ENCODE results near the gene CAMKMT.
A peak's percentile ranks its signal among the peaks of the same experiment; 100 is the strongest.

CAMKMT gene

GRCh38 chr2:44705876-44706480, 344.2 kb downstream of the CAMKMT start:
- TF ChIP-seq, protein P1, sequence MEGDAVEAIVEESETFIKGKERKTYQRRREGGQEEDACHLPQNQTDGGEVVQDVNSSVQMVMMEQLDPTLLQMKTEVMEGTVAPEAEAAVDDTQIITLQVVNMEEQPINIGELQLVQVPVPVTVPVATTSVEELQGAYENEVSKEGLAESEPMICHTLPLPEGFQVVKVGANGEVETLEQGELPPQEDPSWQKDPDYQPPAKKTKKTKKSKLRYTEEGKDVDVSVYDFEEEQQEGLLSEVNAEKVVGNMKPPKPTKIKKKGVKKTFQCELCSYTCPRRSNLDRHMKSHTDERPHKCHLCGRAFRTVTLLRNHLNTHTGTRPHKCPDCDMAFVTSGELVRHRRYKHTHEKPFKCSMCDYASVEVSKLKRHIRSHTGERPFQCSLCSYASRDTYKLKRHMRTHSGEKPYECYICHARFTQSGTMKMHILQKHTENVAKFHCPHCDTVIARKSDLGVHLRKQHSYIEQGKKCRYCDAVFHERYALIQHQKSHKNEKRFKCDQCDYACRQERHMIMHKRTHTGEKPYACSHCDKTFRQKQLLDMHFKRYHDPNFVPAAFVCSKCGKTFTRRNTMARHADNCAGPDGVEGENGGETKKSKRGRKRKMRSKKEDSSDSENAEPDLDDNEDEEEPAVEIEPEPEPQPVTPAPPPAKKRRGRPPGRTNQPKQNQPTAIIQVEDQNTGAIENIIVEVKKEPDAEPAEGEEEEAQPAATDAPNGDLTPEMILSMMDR (IDR thresholded peaks at IDR 0.05; ENCODE audit: low read depth, low read length) = no peak
- DNase-seq (ENCODE audit: low read depth, low spot score) = no peak
- in situ Hi-C loops (cut with HindIII; ENCODE audit: low sequenced_read_pairs) = no loop called here
- no peak overlapping the region for H3K4me3 ChIP-seq (ENCODE audit: low read depth, low read length)

DNA sequence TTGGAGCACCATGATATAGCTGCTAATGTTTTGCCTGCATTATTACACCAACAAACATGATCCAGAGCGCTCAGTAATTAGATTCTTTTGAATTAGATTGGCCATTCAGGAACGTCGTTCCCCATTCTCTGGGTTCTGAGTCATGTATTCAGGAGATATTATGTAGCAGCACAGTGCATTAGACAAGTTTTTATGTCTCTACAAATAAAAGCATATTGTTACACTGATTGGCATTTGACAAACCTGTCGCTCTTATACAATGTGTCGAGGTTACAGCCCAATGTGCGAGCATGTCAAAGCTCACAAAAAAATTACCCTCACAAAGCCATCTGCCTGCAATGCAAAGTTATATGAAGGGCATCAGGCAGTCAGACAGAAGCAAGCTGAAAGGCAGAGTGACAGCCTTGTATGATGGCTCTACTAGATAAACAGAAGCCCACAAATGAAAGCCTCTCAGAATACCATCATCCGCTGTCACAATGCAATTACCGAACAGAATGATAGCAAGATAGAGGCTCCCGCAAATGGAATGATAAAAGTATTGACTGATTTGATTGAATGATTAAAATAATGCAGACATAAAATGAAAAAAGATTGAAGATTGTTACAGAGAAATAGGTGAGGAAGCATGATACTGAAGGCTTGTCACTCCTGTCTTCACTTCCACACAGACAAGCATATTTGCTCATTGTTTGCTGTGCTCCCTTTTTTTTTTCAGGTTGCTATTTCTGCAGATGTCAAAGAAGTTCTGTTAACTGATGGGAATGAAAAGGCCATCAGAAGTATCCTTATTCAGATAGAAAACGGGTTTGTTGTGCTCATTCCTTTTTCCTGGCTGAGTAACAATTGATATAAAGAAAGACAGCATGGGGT, 345.2 kb downstream of the CAMKMT start:
- in situ Hi-C loops (cut with HindIII; ENCODE audit: low sequenced_read_pairs) = no loop called here
- H3K4me3 ChIP-seq (ENCODE audit: low read depth, low read length) = no peak overlapping the region
- TF ChIP-seq, protein P1 (IDR thresholded peaks at IDR 0.05; ENCODE audit: low read depth, low read length) = no peak
- peak; percentile 6 for DNase-seq (ENCODE audit: low read depth, low spot score)

DNA sequence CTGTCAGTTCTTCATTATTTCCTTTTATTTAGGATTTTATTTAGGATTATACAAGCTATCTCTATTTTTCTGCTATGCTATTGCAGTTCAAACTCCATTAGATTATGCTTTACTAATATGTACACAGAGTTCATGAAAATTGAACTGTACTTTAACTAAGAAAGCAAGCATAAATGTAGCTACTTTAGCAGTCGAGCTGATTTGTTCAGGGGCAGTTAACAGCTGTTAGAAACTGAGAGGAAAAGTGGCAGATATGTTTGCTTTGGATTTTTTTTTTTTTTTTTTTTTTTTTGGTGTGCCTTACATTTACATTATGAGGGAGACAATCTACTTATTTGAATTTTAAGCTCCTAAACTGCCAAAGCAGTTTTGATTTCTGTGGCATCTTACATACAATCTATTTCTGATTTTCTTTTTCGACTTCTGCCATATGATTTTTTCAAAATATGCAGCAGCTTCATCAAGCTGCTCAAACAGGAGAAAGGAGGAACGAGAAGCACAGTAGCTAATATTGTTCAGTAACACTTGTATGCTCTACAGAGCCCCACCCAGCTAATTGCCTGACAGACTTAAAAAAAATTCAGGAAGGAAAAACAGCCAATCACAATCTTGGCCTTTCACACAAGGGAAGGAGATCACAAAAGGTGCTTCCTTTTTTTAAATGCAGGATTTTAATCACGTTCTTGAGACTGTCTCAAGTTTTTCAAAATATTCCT, 346.4 kb downstream of the CAMKMT start:
- in situ Hi-C loops (cut with HindIII; ENCODE audit: low sequenced_read_pairs) = no loop called here
- DNase-seq (ENCODE audit: low read depth, low spot score) = no peak
- no peak overlapping the region for H3K4me3 ChIP-seq (ENCODE audit: low read depth, low read length)
- TF ChIP-seq, protein P1 (IDR thresholded peaks at IDR 0.05; ENCODE audit: low read depth, low read length) = no peak

DNA sequence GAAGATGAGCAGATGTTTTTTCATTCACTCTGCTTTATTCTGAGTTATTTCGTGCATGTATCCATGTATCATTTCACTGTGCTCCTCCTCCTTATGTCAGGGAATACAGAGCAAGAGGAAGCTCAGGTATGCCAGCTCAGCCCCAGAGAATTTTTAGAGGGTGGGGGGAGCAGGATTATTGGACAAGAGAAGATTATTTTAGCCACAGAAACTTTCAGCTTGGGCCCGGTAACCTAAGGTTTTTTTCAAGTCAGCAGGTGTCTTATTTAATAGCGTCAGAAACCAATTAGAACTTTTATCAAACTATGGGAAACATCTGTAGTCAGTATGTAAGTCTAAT, 346.9 kb downstream of the CAMKMT start:
- DNase-seq (ENCODE audit: low read depth, low spot score) = no peak
- H3K4me3 ChIP-seq (ENCODE audit: low read depth, low read length) = no peak overlapping the region
- TF ChIP-seq, protein P1 (IDR thresholded peaks at IDR 0.05; ENCODE audit: low read depth, low read length) = no peak
- in situ Hi-C loops (cut with HindIII; ENCODE audit: low sequenced_read_pairs) = no loop called here

- TF ChIP-seq, protein P1 (IDR thresholded peaks at IDR 0.05; ENCODE audit: low read depth, low read length) = no peak
- in situ Hi-C loops (cut with HindIII; ENCODE audit: low sequenced_read_pairs) = no loop called here
- H3K4me3 ChIP-seq (ENCODE audit: low read depth, low read length) = no peak overlapping the region
- no peak for DNase-seq (ENCODE audit: low read depth, low spot score)
Measured at GRCh38 chr2:44713170-44713569, 351.4 kb downstream of the CAMKMT start.

DNA sequence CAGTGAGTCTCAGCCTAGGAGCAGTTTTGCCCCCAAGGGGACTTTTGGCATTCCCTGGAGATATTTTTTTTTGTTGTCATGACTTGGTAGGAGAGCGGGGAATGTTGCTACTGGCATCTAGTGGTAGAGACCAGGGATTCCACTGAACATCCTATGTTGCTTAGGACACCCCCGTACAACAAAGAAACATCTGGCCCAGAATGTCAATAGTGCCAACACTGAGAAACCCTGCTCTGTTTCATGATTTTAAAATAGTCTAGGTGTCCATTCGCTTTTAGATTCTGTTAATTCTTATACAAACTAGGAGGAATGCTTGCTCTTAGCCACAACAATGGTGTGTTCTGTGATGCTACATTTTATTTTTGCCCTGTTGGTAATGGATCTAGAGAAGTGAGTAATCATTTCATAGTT, 353.9 kb downstream of the CAMKMT start:
- H3K4me3 ChIP-seq (ENCODE audit: low read depth, low read length) = no peak overlapping the region
- TF ChIP-seq, protein P1 (IDR thresholded peaks at IDR 0.05; ENCODE audit: low read depth, low read length) = peak; percentile 67
- in situ Hi-C loops (cut with HindIII; ENCODE audit: low sequenced_read_pairs) = no loop called here
- peak; percentile 48 for DNase-seq (ENCODE audit: low read depth, low spot score)

All from astrocyte of the spinal cord (primary cell).